IMR-90 (cell line): Measurements from ENCODE around the gene IHH. TPM values are rescaled to one million over a fixed set of nuclear protein-coding genes. Genes with fewer than 3 reads are reported as not detected.

Experiments used
- ATAC-seq: fragments of 200-7000 bp; cut with Tn5 transposase; 2 replicates; pipeline ENCODE4 v1.9.1; 2020; ENCODE audit warnings: low read depth, mild to moderate bottlenecking, moderate library complexity
- BruUV-seq: library from RNA; stranded (reverse); fragments of 400-500 nt; replicated peaks from 2 replicates; lab custom pipeline; 2021; lab: Mats Ljungman, UMichigan
- CTCF ChIA-PET: fragments of 300-600 bp; formaldehyde crosslinking; extraction: SDS; loops from one replicate; lab custom pipeline; 2021; ENCODE audit warnings: antibody characterized with exemption; lab: Yijun Ruan, JAX
- POLR2A ChIA-PET: fragments of 300-600 bp; sonication (Branson Sonifier 250); formaldehyde crosslinking; loops from one replicate; lab custom pipeline; 2022; ENCODE audit warnings: antibody characterized with exemption; ENCODE audit not compliant: unreplicated experiment; lab: Charles Lee
- DNase-seq: peaks from one replicate; pipeline ENCODE4 v3.0.0; 2013
- H2AFZ ChIP-seq: replicated peaks from 2 replicates; pipeline ENCODE3; 2013; ENCODE audit warnings: low read length, mild to moderate bottlenecking; ENCODE audit not compliant: poor library complexity
- H2AK5ac ChIP-seq: 2 replicates; pipeline ENCODE4 v1.6.1; 2013; ENCODE audit warnings: low read depth, low read length, inconsistent platforms
- H2AK9ac ChIP-seq: replicated peaks from 2 replicates; pipeline ENCODE3; 2013; ENCODE audit warnings: mild to moderate bottlenecking, low read depth, low read length, moderate library complexity; ENCODE audit not compliant: poor library complexity
- H2BK120ac ChIP-seq: 2 replicates; pipeline ENCODE4 v1.6.1; 2013; ENCODE audit warnings: low read depth, low read length, inconsistent platforms
- H2BK15ac ChIP-seq: 3 replicates; pipeline ENCODE4 v1.6.1; 2013; ENCODE audit warnings: low read depth, low read length, inconsistent platforms
- H2BK20ac ChIP-seq: 2 replicates; pipeline ENCODE4 v1.6.1; 2013; ENCODE audit warnings: low read depth, mild to moderate bottlenecking, inconsistent platforms, low read length, moderate library complexity
- H2BK5ac ChIP-seq: 2 replicates; pipeline ENCODE4 v1.6.1; 2013; ENCODE audit warnings: mild to moderate bottlenecking, low read depth, low read length, inconsistent platforms; ENCODE audit not compliant: poor library complexity, severe bottlenecking
- H3K14ac ChIP-seq: replicated peaks from 2 replicates; pipeline ENCODE4 v1.6.1; 2013; ENCODE audit warnings: low read depth, low read length, inconsistent platforms
- H3K18ac ChIP-seq: 2 replicates; pipeline ENCODE4 v1.6.1; 2013; ENCODE audit warnings: low read depth, low read length, control low read depth
- H3K23ac ChIP-seq: 2 replicates; pipeline ENCODE4 v1.6.1; 2013; ENCODE audit warnings: low read depth, low read length, inconsistent platforms
- H3K27ac ChIP-seq: 2 replicates; pipeline ENCODE4 v1.5.1; 2013; ENCODE audit warnings: mild to moderate bottlenecking, control low read depth, low read length; ENCODE audit not compliant: insufficient read depth
- H3K27me3 ChIP-seq: 2 replicates; pipeline ENCODE4 v1.6.1; 2013; ENCODE audit warnings: low read length; ENCODE audit not compliant: control insufficient read depth, insufficient read depth
- H3K36me3 ChIP-seq: 2 replicates; pipeline ENCODE4 v1.6.1; 2013; ENCODE audit warnings: low read length, mixed read lengths; ENCODE audit not compliant: control insufficient read depth, insufficient read depth
- H3K4ac ChIP-seq: 2 replicates; pipeline ENCODE4 v1.6.1; 2013; ENCODE audit warnings: low read depth, low read length, inconsistent platforms
- H3K4me1 ChIP-seq: 2 replicates; pipeline ENCODE4 v1.6.1; 2013; ENCODE audit warnings: low read length, mixed read lengths; ENCODE audit not compliant: control insufficient read depth, insufficient read depth
- H3K4me2 ChIP-seq: 2 replicates; pipeline ENCODE4 v1.6.1; 2013; ENCODE audit warnings: low read depth, mild to moderate bottlenecking, control low read depth, low read length, moderate library complexity
- H3K4me3 ChIP-seq: 2 replicates; pipeline ENCODE4 v1.5.1; 2013; ENCODE audit warnings: low read depth, mild to moderate bottlenecking, control low read depth, low read length, moderate library complexity; ENCODE audit not compliant: insufficient read depth
- H3K56ac ChIP-seq: 2 replicates; pipeline ENCODE4 v1.6.1; 2013; ENCODE audit warnings: low read length, inconsistent platforms; ENCODE audit not compliant: insufficient read depth; ENCODE audit errors: extremely low read depth
- H3K79me1 ChIP-seq, 2 experiments: 2 replicates each; pipeline ENCODE4 v1.6.1; 2013; ENCODE audit warnings: low read length in 2 of 2, inconsistent platforms in 1 of 2, low read depth in 1 of 2
- H3K9ac ChIP-seq: 2 replicates; pipeline ENCODE4 v1.6.1; 2013; ENCODE audit warnings: low read depth, low read length, control low read depth
- H3K9me1 ChIP-seq: 2 replicates; pipeline ENCODE4 v1.6.1; 2013; ENCODE audit warnings: low read length, inconsistent platforms; ENCODE audit not compliant: insufficient read depth
- H3K9me3 ChIP-seq: 2 replicates; pipeline ENCODE4 v1.6.1; 2013; ENCODE audit warnings: low read length; ENCODE audit not compliant: control insufficient read depth, insufficient read depth
- H4K20me1 ChIP-seq: 2 replicates; pipeline ENCODE4 v1.6.1; 2013; ENCODE audit warnings: low read length, inconsistent platforms; ENCODE audit not compliant: insufficient read depth
- H4K5ac ChIP-seq: 2 replicates; pipeline ENCODE4 v1.6.1; 2013; ENCODE audit warnings: mild to moderate bottlenecking, low read depth, low read length, control low read depth
- H4K8ac ChIP-seq, 2 experiments: 2 replicates each; pipeline ENCODE4 v1.6.1; 2013; ENCODE audit warnings: low read depth in 2 of 2, low read length in 2 of 2, control low read depth in 1 of 2, inconsistent platforms in 1 of 2
- H4K91ac ChIP-seq: 2 replicates; pipeline ENCODE4 v1.6.1; 2013; ENCODE audit warnings: low read depth, low read length, inconsistent platforms; ENCODE audit not compliant: insufficient read depth
- BHLHE40 ChIP-seq: fragments of 150-350 bp; IDR thresholded peaks from 2 replicates; pipeline ENCODE4 v1.6.1; 2016; ENCODE audit warnings: mild to moderate bottlenecking, low read depth, low read length
- CEBPB ChIP-seq: IDR thresholded peaks from 2 replicates; pipeline ENCODE4 v1.6.1; 2012; ENCODE audit warnings: low read depth, low read length, improper control_type of control experiment
- CHD1 ChIP-seq: IDR thresholded peaks from 2 replicates; pipeline ENCODE4 v1.6.1; 2012; ENCODE audit warnings: low read depth, low read length, improper control_type of control experiment
- CTCF ChIP-seq: conservative IDR thresholded peaks from 2 replicates; pipeline ENCODE4 v1.5.1; 2012; ENCODE audit warnings: mild to moderate bottlenecking, low read depth, low read length, improper control_type of control experiment
- ELK1 ChIP-seq: fragments of 150-350 bp; IDR thresholded peaks from 2 replicates; pipeline ENCODE4 v1.6.1; 2016; ENCODE audit warnings: low read depth, mild to moderate bottlenecking, low read length, moderate library complexity, borderline replicate concordance
- FOS ChIP-seq: fragments of 150-350 bp; IDR thresholded peaks from 2 replicates; pipeline ENCODE4 v1.6.1; 2016; ENCODE audit warnings: low read depth, low read length
- MAFK ChIP-seq: IDR thresholded peaks from 2 replicates; pipeline ENCODE4 v1.6.1; 2012; ENCODE audit warnings: low read depth, low read length, improper control_type of control experiment
- MAZ ChIP-seq: IDR thresholded peaks from 2 replicates; pipeline ENCODE4 v1.6.1; 2012; ENCODE audit warnings: low read depth, mild to moderate bottlenecking, low read length, improper control_type of control experiment, moderate library complexity, borderline replicate concordance
- MXI1 ChIP-seq: IDR thresholded peaks from 2 replicates; pipeline ENCODE4 v1.6.1; 2012; ENCODE audit warnings: low read depth, mild to moderate bottlenecking, low read length, moderate library complexity, borderline replicate concordance
- NFE2L2 ChIP-seq: fragments of 150-350 bp; IDR thresholded peaks from 2 replicates; pipeline ENCODE4 v1.6.1; 2016; ENCODE audit warnings: low read depth, mild to moderate bottlenecking, low read length
- POLR2A ChIP-seq: IDR thresholded peaks from 2 replicates; pipeline ENCODE4 v1.6.1; 2012; ENCODE audit warnings: mild to moderate bottlenecking, low read depth, low read length
- RAD21 ChIP-seq: IDR thresholded peaks from 2 replicates; pipeline ENCODE4 v1.6.1; 2012; ENCODE audit warnings: low read length, improper control_type of control experiment
- RFX5 ChIP-seq: IDR thresholded peaks from 2 replicates; pipeline ENCODE4 v1.8.0; 2012; ENCODE audit warnings: low read depth, mild to moderate bottlenecking, low read length, moderate library complexity
- SMC3 ChIP-seq: fragments of 150-350 bp; IDR thresholded peaks from 2 replicates; pipeline ENCODE4 v1.6.1; 2016; ENCODE audit warnings: low read depth, mild to moderate bottlenecking, antibody characterized with exemption, low read length, moderate library complexity
- USF2 ChIP-seq: fragments of 150-350 bp; IDR thresholded peaks from 2 replicates; pipeline ENCODE4 v1.6.1; 2017; ENCODE audit warnings: mild to moderate bottlenecking, antibody characterized with exemption, low read length, low read depth
- WGBS, 2 experiments: methylation state at CpG; one replicate each; pipeline versions ENCODE4 v1.1.5 to v1.1.7; 2013; ENCODE audit warnings: missing lambda C conversion rate in 2 of 2; ENCODE audit not compliant: insufficient read length in 1 of 2; ENCODE audit errors: extremely low coverage in 2 of 2; 5-methylcytosine and 5-hydroxymethylcytosine counted together
- dilution Hi-C: fragments of 300-500 bp; cut with HindIII; formaldehyde crosslinking; loops from one replicate; pipeline ENCODE4 v1.14.3; 2018; ENCODE audit warnings: low sequenced_read_pairs; ENCODE audit not compliant: unreplicated experiment
- in situ Hi-C: fragments of 300-500 bp; cut with MboI; formaldehyde crosslinking; loops from 3 replicates; pipeline ENCODE4 v1.14.3; 2019; ENCODE audit warnings: low sequenced_read_pairs, inconsistent platforms, mixed read lengths
- intact Hi-C: fragments of 100-400 bp; cut with micrococcal nuclease; formaldehyde crosslinking; loops from 2 replicates; pipeline ENCODE4 v1.10.0; 2022
- polyA plus RNA-seq, 3 experiments: library from polyadenylated mRNA; depleted of rRNA; stranded (reverse); fragments of >200 nt; gene quantifications; 2 replicates each; pipeline ENCODE4 v1.2.3, GENCODE V29; 2012; ENCODE audit warnings: low replicate concordance in 1 of 3
- total RNA-seq: library from RNA; depleted of rRNA; stranded (reverse); fragments of >200 nt; gene quantifications from 2 replicates; pipeline ENCODE4 v1.2.3, GENCODE V29; 2012

Gene IHH
- total and polyA plus RNA-seq, 2 of the 4 experiments (the other 2 are of a cell fraction), result not detected

GRCh38 chr2:219090436-219091299 lies 29.9 kb upstream of the IHH start:
- Histone ChIP-seq H3K4me2 (no peak overlapping the region), H2BK15ac (no peak overlapping the region), H2AK5ac (no peak overlapping the region), H2BK5ac (no peak overlapping the region), H3K4ac (no peak overlapping the region), H4K8ac (no peak overlapping the region), H3K9ac (no peak overlapping the region), H3K27me3 (no peaks in the 10 kb centered on the region; the same call in 1 of the 2 replicates), H3K4me3 (no peak overlapping the region), H3K9me3 (no peaks in the 10 kb centered on the region), H2AK9ac (no peak overlapping the region), H3K79me1 (no peaks in the 10 kb centered on the region), H4K5ac (no peak overlapping the region), H2AFZ (no peak overlapping the region), H3K9me1 (no peaks in the 10 kb centered on the region; the same call in 1 of the 2 replicates), H3K36me3 (0 out of 2 replicates have a peak, but pooled peaks cover 1% of the 10 kb centered on the region), H3K14ac (no peak overlapping the region), H2BK20ac (no peak overlapping the region), H3K18ac (no peak overlapping the region), H3K4me1 (no peaks in the 10 kb centered on the region), H4K91ac (no peak overlapping the region), H4K20me1 (no peaks in the 10 kb centered on the region; the same call in 1 of the 2 replicates), H3K23ac (no peak overlapping the region), H2BK120ac (no peak overlapping the region), H3K27ac (no peak overlapping the region), H3K56ac (no peak overlapping the region)
- intact Hi-C loops (loop anchor here (5.0 kb wide), 1 partner anchor 47 kb away; no protein-coding TSS in a partner anchor), dilution Hi-C loops (no loop called here), in situ Hi-C loops (no loop called here)
- no peak for DNase-seq
- no TSS peak for BruUV-seq
- CTCF ChIA-PET, result no interaction called here
- WGBS, 2 experiments, result no CpG with 5 or more reads among the region's 4 CpGs
- ATAC-seq, result no peak
- POLR2A ChIA-PET, result no interaction called here
- no peak for TF ChIP-seq MAFK
- TF ChIP-seq MAZ, result no peak
- no peak for TF ChIP-seq CHD1
- TF ChIP-seq NFE2L2, result no peak
- TF ChIP-seq RFX5, result no peak
- TF ChIP-seq RAD21, result no peak
- TF ChIP-seq ELK1, result no peak
- no peak for TF ChIP-seq BHLHE40
- TF ChIP-seq MXI1, result no peak
- no peak for TF ChIP-seq USF2
- TF ChIP-seq FOS, result no peak
- TF ChIP-seq CTCF, result no peak
- no peak for TF ChIP-seq SMC3
- TF ChIP-seq POLR2A, result no peak
- no peak for TF ChIP-seq CEBPB
